Spleen (tissue), 7 donors: Measurements from ENCODE around the gene RPL18.

Experiments
- POLR2A ChIP-seq, 3 donors: fragments of 450-650 bp; IDR thresholded peaks; one replicate each; pipeline ENCODE4 v1.5.1; 2017; ENCODE audit warnings: antibody characterized with exemption in 3 of 3, mild to moderate bottlenecking in 1 of 3
- POLR2AphosphoS5 ChIP-seq, 3 donors: sonication (generic); formaldehyde crosslinking; IDR thresholded peaks; one replicate each; pipeline ENCODE4 v1.5.1; 2017; ENCODE audit warnings: antibody characterized with exemption in 3 of 3
- TF ChIP-seq, protein P1 (sequence below), 11 experiments: fragments of 200-600 bp in 7 of 11; fragments of 450-650 bp in 4 of 11; sonication (generic) in 4 of 11; IDR thresholded peaks in 8 of 11; conservative IDR thresholded peaks in 3 of 11; 1 replicate in 7 of 11; 2 replicates in 4 of 11; pipeline versions ENCODE4 v1.4.0 to v1.8.0; 2016 to 2021; ENCODE audit warnings: antibody characterized with exemption in 11 of 11, inconsistent platforms in 4 of 11, mild to moderate bottlenecking in 1 of 11
- donor health status: DM: no; HTN: no; CAD: no; lungs with moderate emphysema.
- donor health status: DM: no; HTN: no; CAD: no.
- donor health status: DM: no; HTN: no; CAD: no.

DNA sequence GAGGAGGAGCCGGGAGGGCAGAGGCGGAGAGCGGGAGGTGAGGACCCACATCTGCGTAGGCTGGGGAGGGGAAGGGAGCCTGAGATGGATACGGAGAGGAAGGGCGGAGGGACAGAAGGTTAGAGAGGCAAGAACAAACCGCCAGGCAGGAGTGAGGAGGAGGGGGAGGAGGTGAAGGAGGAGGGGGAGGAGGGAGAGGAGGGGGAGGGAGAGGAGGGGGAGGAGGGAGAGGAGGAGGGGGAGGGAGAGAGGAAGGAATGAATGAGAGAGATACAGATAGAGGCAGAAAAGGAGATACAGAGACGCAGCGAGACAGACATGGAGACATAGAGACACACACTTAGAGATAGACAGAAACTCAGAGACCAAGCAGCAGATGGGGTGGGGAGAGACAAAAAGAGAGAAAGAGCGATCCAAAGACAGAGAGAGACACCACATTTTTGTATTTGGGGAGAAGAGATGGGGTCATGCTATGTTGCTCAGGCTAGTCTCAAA lies 27.8 kb upstream of the RPL18 start:
- no peak for TF ChIP-seq POLR2AphosphoS5 (IDR thresholded peaks at IDR 0.05)
- TF ChIP-seq POLR2A (IDR thresholded peaks at IDR 0.05): no peak
- TF ChIP-seq, protein P1, sequence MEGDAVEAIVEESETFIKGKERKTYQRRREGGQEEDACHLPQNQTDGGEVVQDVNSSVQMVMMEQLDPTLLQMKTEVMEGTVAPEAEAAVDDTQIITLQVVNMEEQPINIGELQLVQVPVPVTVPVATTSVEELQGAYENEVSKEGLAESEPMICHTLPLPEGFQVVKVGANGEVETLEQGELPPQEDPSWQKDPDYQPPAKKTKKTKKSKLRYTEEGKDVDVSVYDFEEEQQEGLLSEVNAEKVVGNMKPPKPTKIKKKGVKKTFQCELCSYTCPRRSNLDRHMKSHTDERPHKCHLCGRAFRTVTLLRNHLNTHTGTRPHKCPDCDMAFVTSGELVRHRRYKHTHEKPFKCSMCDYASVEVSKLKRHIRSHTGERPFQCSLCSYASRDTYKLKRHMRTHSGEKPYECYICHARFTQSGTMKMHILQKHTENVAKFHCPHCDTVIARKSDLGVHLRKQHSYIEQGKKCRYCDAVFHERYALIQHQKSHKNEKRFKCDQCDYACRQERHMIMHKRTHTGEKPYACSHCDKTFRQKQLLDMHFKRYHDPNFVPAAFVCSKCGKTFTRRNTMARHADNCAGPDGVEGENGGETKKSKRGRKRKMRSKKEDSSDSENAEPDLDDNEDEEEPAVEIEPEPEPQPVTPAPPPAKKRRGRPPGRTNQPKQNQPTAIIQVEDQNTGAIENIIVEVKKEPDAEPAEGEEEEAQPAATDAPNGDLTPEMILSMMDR (IDR thresholded peaks at IDR 0.05 in 8 of 11, conservative IDR thresholded peaks at IDR 0.05 in 3 of 11): no peak
